SK-N-SH (cell line): ENCODE measurements around the gene RAPGEFL1. TPM values are rescaled to one million over a fixed set of nuclear protein-coding genes. Genes with fewer than 3 reads are reported as not detected.
A peak's percentile ranks its signal among the peaks of the same experiment; 100 is the strongest.

Source experiments
- CTCF ChIA-PET: fragments of 300-600, 350-600 bp; formaldehyde crosslinking; extraction: SDS; loops from one replicate; lab custom pipeline; 2021; lab: Yijun Ruan, JAX
- POLR2A ChIA-PET: fragments of 350-600 bp; sonication (Branson Sonifier 250); formaldehyde crosslinking; extraction: SDS; loops from one replicate; lab custom pipeline; 2020; ENCODE audit warnings: antibody characterized with exemption, inconsistent platforms; lab: Yijun Ruan, JAX
- DNase-seq: peaks from one replicate; pipeline ENCODE4 v3.0.0; 2012
- H2AFZ ChIP-seq: fragments of 200-600 bp; sonication (generic); 2 replicates; pipeline ENCODE4 v1.8.1; 2016; ENCODE audit warnings: antibody characterized with exemption, mild to moderate bottlenecking, low read depth
- H3F3A ChIP-seq: fragments of 200-600 bp; sonication (generic); replicated peaks from 2 replicates; pipeline ENCODE3; 2016; ENCODE audit warnings: antibody characterized with exemption, mild to moderate bottlenecking; ENCODE audit not compliant: insufficient read depth
- H3K27ac ChIP-seq, 2 experiments: fragments of 200-500 bp in 1 of 2; fragments of 200-600 bp in 1 of 2; sonication (Bioruptor generic) in 1 of 2; sonication (generic), shearing (Covaris generic) in 1 of 2; 2 replicates each; pipeline versions ENCODE4 v1.5.1 to v1.6.1; 2014 to 2016; ENCODE audit warnings: low read depth in 2 of 2, inconsistent platforms in 1 of 2, low read length in 1 of 2, mild to moderate bottlenecking in 1 of 2, mixed read lengths in 1 of 2
- H3K27me3 ChIP-seq: fragments of 200-600 bp; sonication (generic), shearing (Covaris generic); 2 replicates; pipeline ENCODE4 v1.6.1; 2016; ENCODE audit warnings: mixed run types; ENCODE audit not compliant: insufficient read depth
- H3K36me3 ChIP-seq, 2 experiments: fragments of 200-500 bp in 1 of 2; fragments of 200-600 bp in 1 of 2; sonication (Bioruptor generic) in 1 of 2; sonication (generic) in 1 of 2; replicated peaks in 1 of 2; 2 replicates each; pipeline versions ENCODE3 to v1.5.1; 2014 to 2016; ENCODE audit warnings: low read length in 1 of 2, mild to moderate bottlenecking in 1 of 2; ENCODE audit not compliant: insufficient read depth in 2 of 2, control insufficient read depth in 1 of 2
- H3K4me1 ChIP-seq, 2 experiments: fragments of 200-500 bp in 1 of 2; fragments of 200-600 bp in 1 of 2; sonication (Bioruptor generic) in 1 of 2; sonication (generic), shearing (Covaris generic) in 1 of 2; 2 replicates each; pipeline versions ENCODE4 v1.5.1 to v1.6.1; 2014 to 2016; ENCODE audit warnings: low read depth in 1 of 2, low read length in 1 of 2, mixed run types in 1 of 2; ENCODE audit not compliant: insufficient read depth in 2 of 2, control insufficient read depth in 1 of 2
- H3K4me2 ChIP-seq: fragments of 200-600 bp; sonication (generic), shearing (Covaris generic); 2 replicates; pipeline ENCODE4 v1.6.1; 2017; ENCODE audit warnings: mixed run types
- H3K4me3 ChIP-seq, 2 experiments: fragments of 200-500 bp in 1 of 2; fragments of 200-600 bp in 1 of 2; sonication (Bioruptor generic) in 1 of 2; sonication (generic), shearing (Covaris generic) in 1 of 2; 2 replicates each; pipeline versions ENCODE4 v1.5.1 to v1.8.1; 2014 to 2016; ENCODE audit warnings: low read depth in 2 of 2, inconsistent platforms in 1 of 2, low read length in 1 of 2, mild to moderate bottlenecking in 1 of 2, mixed read lengths in 1 of 2, moderate library complexity in 1 of 2
- H3K79me2 ChIP-seq: fragments of 200-600 bp; sonication (generic); 2 replicates; pipeline ENCODE4 v1.8.1; 2017; ENCODE audit warnings: mild to moderate bottlenecking; ENCODE audit not compliant: insufficient read depth
- H3K9ac ChIP-seq: fragments of 200-600 bp; sonication (generic); 2 replicates; pipeline ENCODE4 v1.6.1; 2017; ENCODE audit warnings: mixed run types
- H3K9me2 ChIP-seq: fragments of 200-600 bp; sonication (generic); 2 replicates; pipeline ENCODE4 v1.6.1; 2017; ENCODE audit warnings: mixed run types
- H3K9me3 ChIP-seq: fragments of 200-600 bp; sonication (generic); 2 replicates; pipeline ENCODE4 v1.6.1; 2017; ENCODE audit warnings: mixed run types, mild to moderate bottlenecking, moderate library complexity
- H4K20me1 ChIP-seq: fragments of 200-600 bp; sonication (generic); 2 replicates; pipeline ENCODE4 v1.6.1; 2017; ENCODE audit warnings: mild to moderate bottlenecking, mixed run types; ENCODE audit not compliant: insufficient read depth
- EP300 ChIP-seq, 2 experiments: IDR thresholded peaks; 2 replicates each; pipeline versions ENCODE4 v1.4.0 to v1.6.1; 2012; ENCODE audit warnings: borderline replicate concordance in 1 of 2, low read depth in 1 of 2, low read length in 1 of 2
- EZH2phosphoT487 ChIP-seq: fragments of 200-600 bp; sonication (generic); IDR thresholded peaks from 2 replicates; pipeline ENCODE4 v1.6.1; 2017; ENCODE audit warnings: low read depth, mixed run types, mild to moderate bottlenecking, antibody characterized with exemption, moderate library complexity, borderline replicate concordance
- GATA2 ChIP-seq: sonication (generic); formaldehyde crosslinking; IDR thresholded peaks from 2 replicates; pipeline ENCODE4 v1.5.0; 2020; ENCODE audit warnings: mild to moderate bottlenecking, missing genetic modification reagents
- IRF3 ChIP-seq: fragments of 150-350 bp; IDR thresholded peaks from 2 replicates; pipeline ENCODE4 v1.6.1; 2016; ENCODE audit warnings: mild to moderate bottlenecking, low read depth, low read length
- MXI1 ChIP-seq: IDR thresholded peaks from 2 replicates; pipeline ENCODE4 v1.6.1; 2012; ENCODE audit warnings: mild to moderate bottlenecking, low read depth, low read length, improper control_type of control experiment
- SIN3A ChIP-seq: IDR thresholded peaks from 2 replicates; pipeline ENCODE4 v1.6.1; 2012; ENCODE audit warnings: low read depth, mild to moderate bottlenecking, low read length, moderate library complexity, borderline replicate concordance
- SMC3 ChIP-seq: IDR thresholded peaks from 2 replicates; pipeline ENCODE4 v1.6.1; 2012; ENCODE audit warnings: low read depth, low read length, improper control_type of control experiment
- TCF12 ChIP-seq: IDR thresholded peaks from 2 replicates; pipeline ENCODE4 v1.4.0; 2012
- TEAD4 ChIP-seq: IDR thresholded peaks from 2 replicates; pipeline ENCODE4 v1.4.0; 2012; ENCODE audit warnings: mild to moderate bottlenecking, borderline replicate concordance; ENCODE audit not compliant: insufficient read depth
- USF1 ChIP-seq: IDR thresholded peaks from 2 replicates; pipeline ENCODE4 v1.4.0; 2012; ENCODE audit warnings: low read depth, borderline replicate concordance
- WGBS: methylation state at CpG from one replicate; pipeline ENCODE4 v1.1.6; 2017; ENCODE audit warnings: low lambda C conversion rate; 5-methylcytosine and 5-hydroxymethylcytosine counted together
- polyA plus RNA-seq, 3 experiments: library from polyadenylated mRNA; depleted of rRNA; stranded (reverse); fragments of >200 nt; gene quantifications; 2 replicates each; pipeline ENCODE4 v1.2.3, GENCODE V29; 2012
- TF ChIP-seq, protein P1 (sequence below): fragments of 200-600 bp; sonication (generic); IDR thresholded peaks from 2 replicates; pipeline ENCODE4 v1.6.1; 2017; ENCODE audit warnings: antibody characterized with exemption, mild to moderate bottlenecking, moderate library complexity

RAPGEFL1 gene
- polyA plus RNA-seq, 1 of the 3 experiments (the other 2 are of a cell fraction), result 5.9 TPM

DNA sequence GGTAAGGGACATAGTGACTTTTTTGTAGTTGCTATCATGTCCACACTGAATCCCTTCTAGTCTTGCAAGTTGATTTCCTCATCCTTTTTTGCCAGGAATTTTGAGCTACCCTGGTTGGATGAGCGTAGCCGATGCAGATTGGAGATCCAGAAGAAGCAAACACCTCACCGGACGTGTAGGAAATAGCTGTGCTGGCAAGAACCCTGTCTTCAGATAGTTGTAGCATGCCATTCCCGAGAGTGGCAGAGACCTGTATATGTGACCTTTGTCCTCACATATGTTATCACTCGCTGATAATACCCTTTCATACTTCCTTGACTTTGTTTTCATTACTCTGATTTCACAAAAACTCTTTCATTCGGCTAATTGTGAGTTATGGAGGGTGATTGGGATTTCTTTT lies 43.1 kb upstream of the RAPGEFL1 start:
- peaks cover 74 to 81% of the 10 kb centered on the region in 2 experiments for H3K36me3 ChIP-seq
- peaks cover 61% of the 10 kb centered on the region for H3K79me2 ChIP-seq

GRCh38 chr17:40135817-40136216 lies 41.5 kb upstream of the RAPGEFL1 start:
- Histone ChIP-seq H3K9me3 (no peaks in the 10 kb centered on the region), H3K27me3 (no peaks in the 10 kb centered on the region), H3K4me2 (no peak overlapping the region), H4K20me1 (no peaks in the 10 kb centered on the region), H2AFZ (no peak overlapping the region), H3K27ac (0 out of 4 replicates have a peak overlapping the region, but pooled peaks of 1 of the 2 experiments have one; percentile 1), H3K9me2 (no peaks in the 10 kb centered on the region), H3K36me3 (peaks cover 58 to 68% of the 10 kb centered on the region in 2 experiments), H3K9ac (no peak overlapping the region), H3F3A (peaks cover 61% of the 10 kb centered on the region), H3K4me3 (no peak overlapping the region), H3K79me2 (peaks cover 53% of the 10 kb centered on the region), H3K4me1 (peaks cover 0 to 4% of the 10 kb centered on the region in 2 experiments; a peak in 1 of 4 replicates)
- 97% methylated on average over 3 of the region's 3 CpGs for WGBS
- POLR2A ChIA-PET, result interaction anchor here (1.1 kb wide), 1 partner anchor 12 kb away, joined by 3 read pairs; no protein-coding TSS in a partner anchor
- TF ChIP-seq USF1, result no peak
- no peak for TF ChIP-seq IRF3
- no peak for TF ChIP-seq GATA2 (CRISPR knock-in tag)
- TF ChIP-seq, protein P1, sequence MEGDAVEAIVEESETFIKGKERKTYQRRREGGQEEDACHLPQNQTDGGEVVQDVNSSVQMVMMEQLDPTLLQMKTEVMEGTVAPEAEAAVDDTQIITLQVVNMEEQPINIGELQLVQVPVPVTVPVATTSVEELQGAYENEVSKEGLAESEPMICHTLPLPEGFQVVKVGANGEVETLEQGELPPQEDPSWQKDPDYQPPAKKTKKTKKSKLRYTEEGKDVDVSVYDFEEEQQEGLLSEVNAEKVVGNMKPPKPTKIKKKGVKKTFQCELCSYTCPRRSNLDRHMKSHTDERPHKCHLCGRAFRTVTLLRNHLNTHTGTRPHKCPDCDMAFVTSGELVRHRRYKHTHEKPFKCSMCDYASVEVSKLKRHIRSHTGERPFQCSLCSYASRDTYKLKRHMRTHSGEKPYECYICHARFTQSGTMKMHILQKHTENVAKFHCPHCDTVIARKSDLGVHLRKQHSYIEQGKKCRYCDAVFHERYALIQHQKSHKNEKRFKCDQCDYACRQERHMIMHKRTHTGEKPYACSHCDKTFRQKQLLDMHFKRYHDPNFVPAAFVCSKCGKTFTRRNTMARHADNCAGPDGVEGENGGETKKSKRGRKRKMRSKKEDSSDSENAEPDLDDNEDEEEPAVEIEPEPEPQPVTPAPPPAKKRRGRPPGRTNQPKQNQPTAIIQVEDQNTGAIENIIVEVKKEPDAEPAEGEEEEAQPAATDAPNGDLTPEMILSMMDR, result peak; percentile 12; the same call in 1 of the 2 replicates
- no peak for TF ChIP-seq EP300 (IDR thresholded peaks at IDR 0.05; ENCODE audit: borderline replicate concordance in 1 of 2, low read depth in 1 of 2, low read length in 1 of 2)
- no peak for TF ChIP-seq SMC3
- no peak for TF ChIP-seq EZH2phosphoT487
- DNase-seq, result no peak
- CTCF ChIA-PET, result no interaction called here

More for the DNA sequence above, 43.1 kb upstream of the RAPGEFL1 start:
- H2AFZ ChIP-seq, result no peak overlapping the region
- TF ChIP-seq TEAD4 (no peak), MXI1 (no peak), TCF12 (no peak), GATA2 (CRISPR knock-in tag) (no peak), SIN3A (no peak)
- TF ChIP-seq, all 33 proteins: peak for 0
- Histone ChIP-seq H3K4me3 (no peak overlapping the region), H3F3A (peaks cover 54% of the 10 kb centered on the region), H3K4me2 (no peak overlapping the region), H3K9me2 (no peaks in the 10 kb centered on the region), H3K9ac (no peak overlapping the region), H3K4me1 (no peaks in the 10 kb centered on the region), H3K9me3 (no peaks in the 10 kb centered on the region), H3K27me3 (no peaks in the 10 kb centered on the region), H4K20me1 (no peaks in the 10 kb centered on the region; the same call in 1 of the 2 replicates), H3K27ac (no peak overlapping the region)
- CTCF ChIA-PET, result interaction anchor here (1.0 to 1.5 kb wide), 4 partner anchors 10 to 99 kb away, joined by 3 to 8 read pairs (median 4); no protein-coding TSS in a partner anchor
- DNase-seq, result no peak
- POLR2A ChIA-PET, result interaction anchor here (1.5 kb wide), 1 partner anchor 10 kb away, joined by 8 read pairs; no protein-coding TSS in a partner anchor
- 92% methylated on average over 7 of the region's 7 CpGs for WGBS
